ENCODE results near the gene REP15.

REP15 gene

GRCh38 chr12:27695556-27696292 lies 523 bp upstream of the REP15 start:
- no peak overlapping the region for H3K4me3 ChIP-seq (ENCODE audit: control insufficient read depth, low read depth, low read length)
- DNase-seq (ENCODE audit: low read depth), result no peak
- no peak for TF ChIP-seq CTCF (conservative IDR thresholded peaks at IDR 0.05; ENCODE audit: control insufficient read depth, insufficient read depth, low read depth, low read length)

GRCh38 chr12:27696864-27697564 lies 767 bp downstream of the REP15 start:
- H3K4me3 ChIP-seq (ENCODE audit: control insufficient read depth, low read depth, low read length), result no peak overlapping the region
- DNase-seq (ENCODE audit: low read depth), result no peak
- no peak for TF ChIP-seq CTCF (conservative IDR thresholded peaks at IDR 0.05; ENCODE audit: control insufficient read depth, insufficient read depth, low read depth, low read length)

- peak; percentile 93 for TF ChIP-seq CTCF (conservative IDR thresholded peaks at IDR 0.05; ENCODE audit: control insufficient read depth, insufficient read depth, low read depth, low read length)
- H3K4me3 ChIP-seq (ENCODE audit: control insufficient read depth, low read depth, low read length), result no peak overlapping the region
- DNase-seq (ENCODE audit: low read depth), result peak; percentile 86
Observed at GRCh38 chr12:27703720-27704452, 7.6 kb downstream of the REP15 start.

- no peak for TF ChIP-seq CTCF (conservative IDR thresholded peaks at IDR 0.05; ENCODE audit: control insufficient read depth, insufficient read depth, low read depth, low read length)
- DNase-seq (ENCODE audit: low read depth), result no peak
- no peak overlapping the region for H3K4me3 ChIP-seq (ENCODE audit: control insufficient read depth, low read depth, low read length)
Observed at GRCh38 chr12:27705263-27705662, 9.0 kb downstream of the REP15 start.

- TF ChIP-seq CTCF (conservative IDR thresholded peaks at IDR 0.05; ENCODE audit: control insufficient read depth, insufficient read depth, low read depth, low read length), result no peak
- no peak for DNase-seq (ENCODE audit: low read depth)
- no peak overlapping the region for H3K4me3 ChIP-seq (ENCODE audit: control insufficient read depth, low read depth, low read length)
Observed at GRCh38 chr12:27707216-27707615, 11.0 kb downstream of the REP15 start.

GRCh38 chr12:27709212-27709931 lies 13.1 kb downstream of the REP15 start:
- no peak for TF ChIP-seq CTCF (conservative IDR thresholded peaks at IDR 0.05; ENCODE audit: control insufficient read depth, insufficient read depth, low read depth, low read length)
- H3K4me3 ChIP-seq (ENCODE audit: control insufficient read depth, low read depth, low read length), result no peak overlapping the region
- no peak for DNase-seq (ENCODE audit: low read depth)

Data from fibroblast of mammary gland (primary cell).